HEK293 (cell line): ENCODE data around the gene TBCK.

Experiments used
- CTCF ChIA-PET: fragments of 350-600 bp; formaldehyde crosslinking; extraction: SDS; loops from one replicate; lab custom pipeline; 2021; ENCODE audit warnings: antibody characterized with exemption; lab: Yijun Ruan, JAX
- POLR2A ChIA-PET: fragments of 300-600 bp; formaldehyde crosslinking; extraction: SDS; loops from one replicate; lab custom pipeline; 2020; ENCODE audit warnings: antibody characterized with exemption, inconsistent platforms; lab: Yijun Ruan, JAX
- H3K27ac ChIP-seq: fragments of 200-500 bp; sonication (Bioruptor generic); 2 replicates; pipeline ENCODE4 v1.5.1; 2014; ENCODE audit warnings: low read depth, low read length, control low read depth, inconsistent platforms; ENCODE audit errors: extremely low read depth
- H3K36me3 ChIP-seq, 2 experiments: fragments of 200-500 bp in 1 of 2; sonication (Bioruptor generic) in 1 of 2; 1 replicate in 1 of 2; 2 replicates in 1 of 2; pipeline ENCODE4 v1.5.1; 2014 to 2017; ENCODE audit warnings: inconsistent platforms in 2 of 2, low read length in 2 of 2; ENCODE audit not compliant: control insufficient read depth in 2 of 2, insufficient read depth in 1 of 2
- H3K4me1 ChIP-seq: fragments of 200-500 bp; sonication (Bioruptor generic); 2 replicates; pipeline ENCODE4 v1.5.1; 2014; ENCODE audit warnings: mild to moderate bottlenecking, low read length, inconsistent platforms; ENCODE audit not compliant: control insufficient read depth, insufficient read depth
- H3K4me3 ChIP-seq: 2 replicates; pipeline ENCODE4 v1.5.1; 2011; ENCODE audit warnings: low read depth, mild to moderate bottlenecking, control low read depth, low read length, moderate library complexity
- H3K9me3 ChIP-seq: fragments of 200-500 bp; sonication (Bioruptor generic); 2 replicates; pipeline ENCODE4 v1.5.1; 2014; ENCODE audit warnings: low read depth, low read length, inconsistent platforms; ENCODE audit not compliant: control insufficient read depth, insufficient read depth
- GLIS2 ChIP-seq: fragments of 450-650 bp; formaldehyde crosslinking; IDR thresholded peaks from 2 replicates; pipeline ENCODE4 v1.5.1; 2016; ENCODE audit warnings: missing biosample characterization, missing genetic modification characterization
- PATZ1 ChIP-seq: fragments of 450-650 bp; formaldehyde crosslinking; IDR thresholded peaks from 2 replicates; pipeline ENCODE4 v1.5.1; 2016; ENCODE audit warnings: missing biosample characterization, missing genetic modification characterization
- SETDB1 ChIP-seq: IDR thresholded peaks from one replicate; pipeline ENCODE4 v1.6.1; 2017; ENCODE audit warnings: mild to moderate bottlenecking, low read length, moderate library complexity, mixed read lengths; ENCODE audit not compliant: insufficient read length
- ZBTB11 ChIP-seq: fragments of 450-650 bp; formaldehyde crosslinking; conservative IDR thresholded peaks from 2 replicates; pipeline ENCODE4 v1.5.1; 2016; ENCODE audit warnings: low read depth, missing biosample characterization, missing genetic modification characterization
- ZBTB49 ChIP-seq: fragments of 450-650 bp; formaldehyde crosslinking; IDR thresholded peaks from 2 replicates; pipeline ENCODE4 v1.5.1; 2016; ENCODE audit warnings: missing biosample characterization, missing genetic modification characterization, low read depth
- ZBTB8A ChIP-seq: fragments of 450-650 bp; formaldehyde crosslinking; IDR thresholded peaks from 2 replicates; pipeline ENCODE4 v1.5.1; 2016; ENCODE audit warnings: missing biosample characterization, missing genetic modification characterization
- ZFP41 ChIP-seq: fragments of 450-650 bp; formaldehyde crosslinking; IDR thresholded peaks from 2 replicates; pipeline ENCODE4 v1.5.1; 2016; ENCODE audit warnings: missing biosample characterization, missing genetic modification characterization, borderline replicate concordance
- ZNF148 ChIP-seq: fragments of 450-650 bp; formaldehyde crosslinking; IDR thresholded peaks from 2 replicates; pipeline ENCODE4 v1.5.0; 2017; ENCODE audit warnings: missing biosample characterization, missing genetic modification characterization, borderline replicate concordance
- ZNF169 ChIP-seq: fragments of 450-650 bp; formaldehyde crosslinking; IDR thresholded peaks from 2 replicates; pipeline ENCODE4 v1.5.1; 2016; ENCODE audit warnings: missing biosample characterization, missing genetic modification characterization
- ZNF660 ChIP-seq: fragments of 450-650 bp; IDR thresholded peaks from 2 replicates; pipeline ENCODE4 v1.5.1; 2018; ENCODE audit warnings: missing biosample characterization, mild to moderate bottlenecking, missing genetic modification characterization
- ZNF707 ChIP-seq: fragments of 450-650 bp; formaldehyde crosslinking; IDR thresholded peaks from 2 replicates; pipeline ENCODE4 v1.5.1; 2016; ENCODE audit warnings: missing biosample characterization, missing genetic modification characterization
- ZNF76 ChIP-seq: fragments of 450-650 bp; formaldehyde crosslinking; IDR thresholded peaks from 2 replicates; pipeline ENCODE4; 2016; ENCODE audit warnings: low read depth, missing biosample characterization, missing genetic modification characterization, borderline replicate concordance
- ZNF776 ChIP-seq: fragments of 450-650 bp; formaldehyde crosslinking; IDR thresholded peaks from 2 replicates; pipeline ENCODE4 v1.5.0; 2017; ENCODE audit warnings: missing biosample characterization, missing genetic modification characterization, borderline replicate concordance
- ZNF777 ChIP-seq: fragments of 450-650 bp; formaldehyde crosslinking; IDR thresholded peaks from 2 replicates; pipeline ENCODE4 v1.5.1; 2017; ENCODE audit warnings: missing biosample characterization, missing genetic modification characterization, borderline replicate concordance
- ZSCAN4 ChIP-seq: fragments of 450-650 bp; formaldehyde crosslinking; IDR thresholded peaks from 2 replicates; pipeline ENCODE4 v1.5.1; 2017; ENCODE audit warnings: missing biosample characterization, missing genetic modification characterization

Gene TBCK

GRCh38 chr4:106165351-106166010 lies 150.5 kb downstream of the TBCK start (continued):
- TF ChIP-seq PATZ1 (tag by site-specific recombination), result no peak
- TF ChIP-seq ZFP41 (tag by site-specific recombination), result no peak
- TF ChIP-seq, all 188 proteins: peak for 0

GRCh38 chr4:106162278-106162677 lies 153.7 kb downstream of the TBCK start:
- Histone ChIP-seq H3K9me3 (no peaks in the 10 kb centered on the region), H3K36me3 (no peaks in the 10 kb centered on the region), H3K4me3 (no peak overlapping the region), H3K4me1 (no peaks in the 10 kb centered on the region), H3K27ac (no peak overlapping the region)
- CTCF ChIA-PET, result interaction anchor here (0.6 kb wide), 1 partner anchor 453 kb away, joined by 3 read pairs; no protein-coding TSS in a partner anchor
- TF ChIP-seq ZNF776 (tag by site-specific recombination) (no peak), SETDB1 (peak; percentile 30), ZNF707 (tag by site-specific recombination) (no peak), ZNF777 (tag by site-specific recombination) (no peak)
- POLR2A ChIA-PET, result no interaction called here

- no peaks in the 10 kb centered on the region for H3K4me1 ChIP-seq
- H3K36me3 ChIP-seq, result no peaks in the 10 kb centered on the region
- POLR2A ChIA-PET, result no interaction called here
- CTCF ChIA-PET, result no interaction called here
- H3K27ac ChIP-seq, result no peak overlapping the region
- no peaks in the 10 kb centered on the region for H3K9me3 ChIP-seq
- H3K4me3 ChIP-seq, result no peak overlapping the region
- TF ChIP-seq ZBTB49 (no peak), ZNF148 (tag by site-specific recombination) (no peak), ZSCAN4 (tag by site-specific recombination) (no peak), ZBTB11 (tag by site-specific recombination) (no peak), ZNF169 (tag by site-specific recombination) (no peak), ZBTB8A (tag by site-specific recombination) (no peak), ZNF660 (tag by site-specific recombination) (no peak), ZNF76 (tag by site-specific recombination) (no peak), GLIS2 (tag by site-specific recombination) (no peak)
These were observed 155.4 kb downstream of the TBCK start for GRCh38 chr4:106160560-106160959.
